ENCODE measurements around the gene ARHGEF2. TPM values are rescaled to one million over a fixed set of nuclear protein-coding genes. Genes with fewer than 3 reads are reported as not detected.

ARHGEF2 gene
- total and polyA plus RNA-seq, 2 donors from 2014 or later, result 32.3 to 99.6 TPM

DNA sequence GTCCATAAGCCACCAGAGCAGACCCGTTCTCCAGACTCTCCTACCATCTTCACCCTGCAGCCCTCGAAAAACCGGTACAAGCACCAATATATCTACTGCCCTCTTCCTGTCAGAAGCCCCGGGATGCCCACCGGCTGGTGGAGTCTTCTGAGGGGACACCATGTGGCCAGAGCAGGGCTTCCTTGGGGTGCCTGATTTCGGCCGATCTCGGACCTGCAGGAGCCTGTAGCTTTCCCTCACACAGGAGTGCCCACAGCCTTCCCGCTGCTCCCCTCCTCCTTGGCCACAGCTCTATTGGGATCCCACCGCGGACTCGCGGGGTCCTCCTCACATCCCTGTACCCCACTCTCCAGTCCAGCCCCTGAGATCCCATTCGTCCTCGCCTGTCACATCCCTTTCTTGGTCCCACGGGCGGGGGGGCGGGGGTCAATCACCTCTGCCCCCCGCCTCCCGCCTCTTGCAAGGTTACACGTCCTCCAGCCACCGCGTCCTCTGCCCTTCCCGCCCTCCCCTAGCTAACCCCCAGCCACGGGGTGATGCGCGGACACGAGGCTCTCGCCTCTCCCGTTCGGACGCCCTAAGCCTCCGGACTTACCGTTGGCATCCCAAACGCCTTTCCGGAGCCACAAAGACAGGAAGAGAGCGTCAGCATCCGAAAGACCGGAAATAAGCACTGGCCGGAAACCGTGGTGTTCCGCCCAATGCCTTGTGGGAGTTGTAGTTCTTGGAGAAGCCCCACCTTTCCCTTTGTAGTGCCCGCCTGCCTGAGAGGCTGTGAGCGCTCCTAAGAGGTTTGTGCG lies 42.1 kb upstream of the ARHGEF2 start, which contains the start of gene SSR2:
Gene SSR2, minus strand, starts transcription at position 659 of the 800 bp plus-strand sequence. CDS start 784 bp downstream, outside the sequence.
- peak within 1 kb of the TSS; percentile 69 to 71 for H3K27ac ChIP-seq (ENCODE audit: low read depth in 2 of 2, low read length in 2 of 2)
- no peak for FAIRE-seq

DNA sequence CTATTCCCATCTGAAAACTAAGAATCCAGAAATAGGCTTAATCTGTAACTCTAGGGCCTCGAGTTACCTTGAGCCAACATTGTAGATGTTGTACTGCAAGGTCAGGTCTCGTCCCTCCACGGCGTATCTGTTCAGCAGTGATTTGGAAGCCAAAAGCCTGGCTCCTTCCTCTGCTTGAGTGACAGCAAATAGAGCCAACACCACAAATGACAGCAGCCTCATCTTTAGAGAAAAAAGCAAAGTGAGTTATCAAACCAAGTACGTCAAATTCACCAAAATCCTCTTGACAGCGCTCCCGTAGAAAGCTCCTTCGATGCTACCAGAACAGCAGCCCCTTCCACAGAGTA lies 41.6 kb upstream of the ARHGEF2 start:
- Histone ChIP-seq H3K4me3 (ENCODE audit: low read length in 3 of 3) (peak overlapping the region; percentile 82 to 90 (median 87)), H3K27ac (ENCODE audit: low read depth in 2 of 2, low read length in 2 of 2) (no peak overlapping the region), H3K36me3 (ENCODE audit: control insufficient read depth in 2 of 3, insufficient read depth in 3 of 3, low read length in 3 of 3) (peaks cover 0 to 3% (median under 1%) of the 10 kb centered on the region in 3 donors), H3K9me3 (ENCODE audit: control insufficient read depth in 2 of 3, insufficient read depth in 1 of 3, low read length in 3 of 3) (no peaks in the 10 kb centered on the region), H3K27me3 (ENCODE audit: control insufficient read depth, insufficient read depth, low read length) (no peaks in the 10 kb centered on the region), H3K4me1 (ENCODE audit: control insufficient read depth in 2 of 3, insufficient read depth in 2 of 3, low read depth in 1 of 3, low read length in 3 of 3) (peaks cover 3 to 9% (median 8%) of the 10 kb centered on the region in 3 donors), H3K9ac (ENCODE audit: low read length in 3 of 3) (peak overlapping the region; percentile 15 to 71 (median 69))
- TF ChIP-seq, protein P1, sequence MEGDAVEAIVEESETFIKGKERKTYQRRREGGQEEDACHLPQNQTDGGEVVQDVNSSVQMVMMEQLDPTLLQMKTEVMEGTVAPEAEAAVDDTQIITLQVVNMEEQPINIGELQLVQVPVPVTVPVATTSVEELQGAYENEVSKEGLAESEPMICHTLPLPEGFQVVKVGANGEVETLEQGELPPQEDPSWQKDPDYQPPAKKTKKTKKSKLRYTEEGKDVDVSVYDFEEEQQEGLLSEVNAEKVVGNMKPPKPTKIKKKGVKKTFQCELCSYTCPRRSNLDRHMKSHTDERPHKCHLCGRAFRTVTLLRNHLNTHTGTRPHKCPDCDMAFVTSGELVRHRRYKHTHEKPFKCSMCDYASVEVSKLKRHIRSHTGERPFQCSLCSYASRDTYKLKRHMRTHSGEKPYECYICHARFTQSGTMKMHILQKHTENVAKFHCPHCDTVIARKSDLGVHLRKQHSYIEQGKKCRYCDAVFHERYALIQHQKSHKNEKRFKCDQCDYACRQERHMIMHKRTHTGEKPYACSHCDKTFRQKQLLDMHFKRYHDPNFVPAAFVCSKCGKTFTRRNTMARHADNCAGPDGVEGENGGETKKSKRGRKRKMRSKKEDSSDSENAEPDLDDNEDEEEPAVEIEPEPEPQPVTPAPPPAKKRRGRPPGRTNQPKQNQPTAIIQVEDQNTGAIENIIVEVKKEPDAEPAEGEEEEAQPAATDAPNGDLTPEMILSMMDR (IDR thresholded peaks at IDR 0.05; ENCODE audit: borderline replicate concordance, extremely low read depth, insufficient read depth), result no peak
- FAIRE-seq, result no peak
- no peak for DNase-seq
- intact Hi-C loops (cut with DNase I), result no loop called here

More for the DNA sequence above, 42.1 kb upstream of the ARHGEF2 start, which contains the start of gene SSR2:
- intact Hi-C loops (cut with DNase I), result no loop called here
- peaks cover 0 to 3% (median 0%) of the 10 kb centered on the region in 3 donors for H3K36me3 ChIP-seq (ENCODE audit: control insufficient read depth in 2 of 3, insufficient read depth in 3 of 3, low read length in 3 of 3)
- H3K4me1 ChIP-seq (ENCODE audit: control insufficient read depth in 2 of 3, insufficient read depth in 2 of 3, low read depth in 1 of 3, low read length in 3 of 3), result peaks cover 3 to 9% (median 8%) of the 10 kb centered on the region in 3 donors
- peak; percentile 90 to 97 (median 92) for DNase-seq
- H3K4me3 ChIP-seq (ENCODE audit: low read length in 3 of 3), result peak within 1 kb of the TSS; percentile 82 to 90 (median 87)
- H3K9me3 ChIP-seq (ENCODE audit: control insufficient read depth in 2 of 3, insufficient read depth in 1 of 3, low read length in 3 of 3), result no peaks in the 10 kb centered on the region
- TF ChIP-seq, protein P1 (IDR thresholded peaks at IDR 0.05; ENCODE audit: borderline replicate concordance, extremely low read depth, insufficient read depth), result no peak
- H3K27me3 ChIP-seq (ENCODE audit: control insufficient read depth, insufficient read depth, low read length), result no peaks in the 10 kb centered on the region
- peak within 1 kb of the TSS; percentile 17 to 71 (median 69) for H3K9ac ChIP-seq (ENCODE audit: low read length in 3 of 3)

DNA sequence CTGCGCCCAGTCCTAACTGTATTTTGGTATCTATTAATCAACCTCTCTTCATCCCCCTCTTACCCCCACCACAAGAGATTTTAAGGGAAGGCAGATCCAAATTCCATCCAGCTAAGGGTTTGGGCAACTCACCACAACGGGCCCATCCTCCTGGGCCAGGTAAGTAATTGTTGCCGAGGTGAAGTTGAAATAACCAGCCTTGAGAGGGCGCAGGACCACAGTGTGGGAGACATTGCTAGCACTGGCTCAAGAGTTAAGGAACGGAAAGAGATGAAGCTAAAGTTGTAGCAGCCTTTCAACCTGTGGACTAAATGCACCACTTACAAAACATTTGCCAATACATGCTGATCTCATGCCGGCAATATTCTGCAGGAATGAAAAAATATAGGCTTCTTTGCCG lies 36.5 kb upstream of the ARHGEF2 start:
- intact Hi-C loops (cut with DNase I), result no loop called here
- TF ChIP-seq, protein P1 (IDR thresholded peaks at IDR 0.05; ENCODE audit: borderline replicate concordance, extremely low read depth, insufficient read depth), result no peak
- H3K9ac ChIP-seq (ENCODE audit: low read length in 3 of 3), result no peak overlapping the region
- H3K4me3 ChIP-seq (ENCODE audit: low read length in 3 of 3), result no peak overlapping the region
- no peak overlapping the region for H3K27ac ChIP-seq (ENCODE audit: low read depth in 2 of 2, low read length in 2 of 2)
- peaks cover 2 to 4% (median 4%) of the 10 kb centered on the region in 3 donors for H3K4me1 ChIP-seq (ENCODE audit: control insufficient read depth in 2 of 3, insufficient read depth in 2 of 3, low read depth in 1 of 3, low read length in 3 of 3)
- peaks cover 7 to 26% (median 25%) of the 10 kb centered on the region in 3 donors for H3K36me3 ChIP-seq (ENCODE audit: control insufficient read depth in 2 of 3, insufficient read depth in 3 of 3, low read length in 3 of 3)
- no peak for DNase-seq
- H3K27me3 ChIP-seq (ENCODE audit: control insufficient read depth, insufficient read depth, low read length), result no peaks in the 10 kb centered on the region
- no peaks in the 10 kb centered on the region for H3K9me3 ChIP-seq (ENCODE audit: control insufficient read depth in 2 of 3, insufficient read depth in 1 of 3, low read length in 3 of 3)
- FAIRE-seq, result no peak

All from kidney (tissue), 14 donors.